GM18508 (cell line): ENCODE data around the gene SGSH.

Experiments used
- ATAC-seq: cut with Tn5 transposase; IDR thresholded peaks from one replicate; pipeline ENCODE4 v1.9.1; 2021; ENCODE audit warnings: moderate number of reproducible peaks; ENCODE audit not compliant: insufficient read depth, unreplicated experiment

Gene SGSH

GRCh38 chr17:80163336-80163735 lies 56.8 kb downstream of the SGSH start:
- no peak for ATAC-seq

- no peak for ATAC-seq
These were observed 59.6 kb downstream of the SGSH start for GRCh38 chr17:80160536-80160935.
